H1 (cell line): Measurements from ENCODE around the gene NPTX1.

ENCODE experiments used
- BACH1 ChIP-seq: IDR thresholded peaks from 2 replicates; pipeline ENCODE4 v1.6.1; 2012; ENCODE audit warnings: low read length, improper control_type of control experiment
- CBX5 ChIP-seq: fragments of 300-800, 300-1000 bp; sonication (generic); IDR thresholded peaks from 2 replicates; pipeline ENCODE4 v1.7.1; 2016; ENCODE audit warnings: antibody characterized with exemption, low read length, low read depth
- CEBPB ChIP-seq: IDR thresholded peaks from 2 replicates; pipeline ENCODE4 v1.6.1; 2012; ENCODE audit warnings: low read depth, low read length
- CTCF ChIP-seq, 3 experiments: IDR thresholded peaks; 1 replicate in 2 of 3; 2 replicates in 1 of 3; pipeline versions ENCODE4 v1.5.1 to v1.6.1; 2011; ENCODE audit warnings: low read length in 3 of 3, mild to moderate bottlenecking in 3 of 3, inconsistent platforms in 2 of 3, low read depth in 1 of 3, moderate library complexity in 1 of 3; ENCODE audit not compliant: insufficient read depth in 1 of 3; ENCODE audit errors: control extremely low read depth in 1 of 3
- EGR1 ChIP-seq: IDR thresholded peaks from 2 replicates; pipeline ENCODE4 v1.6.1; 2011; ENCODE audit warnings: low read depth, low read length, borderline replicate concordance
- EP300 ChIP-seq, 2 experiments: IDR thresholded peaks; 1 replicate in 1 of 2; 2 replicates in 1 of 2; pipeline ENCODE4 v1.6.1; 2011 to 2012; ENCODE audit warnings: low read depth in 2 of 2, low read length in 2 of 2, mild to moderate bottlenecking in 2 of 2, borderline replicate concordance in 1 of 2, inconsistent platforms in 1 of 2, moderate library complexity in 1 of 2
- EZH2 ChIP-seq: fragments of 200-600 bp; sonication (generic); IDR thresholded peaks from 2 replicates; pipeline ENCODE4 v1.7.1; 2012; ENCODE audit warnings: low read depth, mild to moderate bottlenecking, moderate library complexity, low read length, inconsistent platforms; ENCODE audit not compliant: severe bottlenecking
- GABPA ChIP-seq: IDR thresholded peaks from 2 replicates; pipeline ENCODE4 v1.6.1; 2011; ENCODE audit warnings: mild to moderate bottlenecking, low read length, moderate library complexity, borderline replicate concordance; ENCODE audit not compliant: insufficient read depth
- MAX ChIP-seq: IDR thresholded peaks from 2 replicates; pipeline ENCODE4 v1.6.1; 2012; ENCODE audit warnings: inconsistent platforms
- POLR2A ChIP-seq, 2 experiments: IDR thresholded peaks; 1 replicate in 1 of 2; 2 replicates in 1 of 2; pipeline ENCODE4 v1.6.1; 2011; ENCODE audit warnings: low read depth in 2 of 2, low read length in 2 of 2, mild to moderate bottlenecking in 2 of 2; ENCODE audit errors: control extremely low read depth in 1 of 2
- POLR2AphosphoS5 ChIP-seq: IDR thresholded peaks from 2 replicates; pipeline ENCODE4 v1.6.1; 2011; ENCODE audit warnings: low read depth, low read length
- SIN3A ChIP-seq, 2 experiments: IDR thresholded peaks in 1 of 2; conservative IDR thresholded peaks in 1 of 2; 2 replicates each; pipeline ENCODE4 v1.6.1; 2011 to 2012; ENCODE audit warnings: low read length in 2 of 2, improper control_type of control experiment in 1 of 2, low read depth in 1 of 2, mild to moderate bottlenecking in 1 of 2
- ZNF274 ChIP-seq: IDR thresholded peaks from 2 replicates; pipeline ENCODE4 v1.7.0; 2012; ENCODE audit warnings: low read length, borderline replicate concordance; ENCODE audit errors: extremely low read depth
- TF ChIP-seq, protein P1 (sequence below): IDR thresholded peaks from 2 replicates; pipeline ENCODE4 v1.6.1; 2011; ENCODE audit warnings: low read depth, mild to moderate bottlenecking, low read length; ENCODE audit not compliant: insufficient read depth

- TF ChIP-seq BACH1 = no peak
- no peak for TF ChIP-seq CTCF (IDR thresholded peaks at IDR 0.05; ENCODE audit: control extremely low read depth in 1 of 3, insufficient read depth in 1 of 3, low read depth in 1 of 3, low read length in 3 of 3)
- no peak for TF ChIP-seq ZNF274
- TF ChIP-seq SIN3A (conservative IDR thresholded peaks at IDR 0.05 in 1 of 2, IDR thresholded peaks at IDR 0.05 in 1 of 2; ENCODE audit: low read depth in 1 of 2, low read length in 2 of 2) = no peak
- TF ChIP-seq POLR2A (IDR thresholded peaks at IDR 0.05; ENCODE audit: control extremely low read depth in 1 of 2, low read depth in 2 of 2, low read length in 2 of 2) = no peak
- no peak for TF ChIP-seq EZH2
- TF ChIP-seq POLR2AphosphoS5 = no peak
- TF ChIP-seq EP300 (IDR thresholded peaks at IDR 0.05; ENCODE audit: borderline replicate concordance in 1 of 2, low read depth in 2 of 2, low read length in 2 of 2) = no peak
- TF ChIP-seq GABPA = no peak
- TF ChIP-seq CEBPB = no peak
- TF ChIP-seq EGR1 = no peak
- TF ChIP-seq, protein P1, sequence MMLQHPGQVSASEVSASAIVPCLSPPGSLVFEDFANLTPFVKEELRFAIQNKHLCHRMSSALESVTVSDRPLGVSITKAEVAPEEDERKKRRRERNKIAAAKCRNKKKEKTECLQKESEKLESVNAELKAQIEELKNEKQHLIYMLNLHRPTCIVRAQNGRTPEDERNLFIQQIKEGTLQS = no peak
- TF ChIP-seq CBX5 = no peak
- no peak for TF ChIP-seq MAX
Measured at GRCh38 chr17:80424261-80424660, 52.1 kb downstream of the NPTX1 start.
